ENCODE measurements around the gene PHF12.
A peak's percentile ranks its signal among the peaks of the same experiment; 100 is the strongest.

PHF12 gene

GRCh38 chr17:28975646-28976045 lies 24.3 kb upstream of the PHF12 start:
- DNase-seq: peak in 8 of 56 donors; percentile 2 to 32 (median 19)

GRCh38 chr17:28975031-28975430 lies 23.7 kb upstream of the PHF12 start:
- DNase-seq: no peak

GRCh38 chr17:28974451-28974850 lies 23.1 kb upstream of the PHF12 start:
- DNase-seq: no peak

- DNase-seq: peak in 17 of 56 donors; percentile 3 to 64 (median 23)
Measured at GRCh38 chr17:28973425-28973824, 22.1 kb upstream of the PHF12 start.

GRCh38 chr17:28972437-28972836 lies 21.1 kb upstream of the PHF12 start:
- DNase-seq: no peak

GRCh38 chr17:28970879-28971278 lies 19.6 kb upstream of the PHF12 start:
- DNase-seq: peak in 22 of 56 donors; percentile 15 to 59 (median 30)

- DNase-seq: no peak
Measured at GRCh38 chr17:28969706-28970393, 18.5 kb upstream of the PHF12 start.

GRCh38 chr17:28968914-28969295 lies 17.6 kb upstream of the PHF12 start:
- no peak for DNase-seq

- peak in 2 of 56 donors; percentile 10 to 26 for DNase-seq
Measured at GRCh38 chr17:28968231-28968913, 17.1 kb upstream of the PHF12 start.

GRCh38 chr17:28967221-28968135 lies 16.2 kb upstream of the PHF12 start:
- DNase-seq: peak in 3 of 56 donors; percentile 15 to 34 (median 20)

- DNase-seq: no peak
Measured at GRCh38 chr17:28963841-28964240, 12.5 kb upstream of the PHF12 start.

GRCh38 chr17:28963055-28963611 lies 11.8 kb upstream of the PHF12 start:
- no peak for DNase-seq

GRCh38 chr17:28961391-28961790 lies 10.1 kb upstream of the PHF12 start:
- no peak for DNase-seq

- DNase-seq: no peak
Measured at GRCh38 chr17:28960256-28961061, 9.1 kb upstream of the PHF12 start.

- DNase-seq: no peak
Measured at GRCh38 chr17:28959471-28959871, 8.2 kb upstream of the PHF12 start.

- DNase-seq: no peak
Measured at GRCh38 chr17:28958820-28959455, 7.6 kb upstream of the PHF12 start.

GRCh38 chr17:28957992-28958355 lies 6.7 kb upstream of the PHF12 start:
- no peak for DNase-seq

- DNase-seq: no peak
Measured at GRCh38 chr17:28957277-28957991, 6.1 kb upstream of the PHF12 start.

GRCh38 chr17:28956861-28957260 lies 5.5 kb upstream of the PHF12 start:
- DNase-seq: no peak

GRCh38 chr17:28956112-28956511 lies 4.8 kb upstream of the PHF12 start:
- DNase-seq: peak in 8 of 56 donors; percentile 6 to 50 (median 33)

Measured in nucleus accumbens (tissue), 56 donors.